ENCODE results near the gene PLXNA2.

PLXNA2 gene

GRCh38 chr1:208187499-208188041 is 56.6 kb downstream of the PLXNA2 start:
- Histone ChIP-seq H3K23ac (ENCODE audit: low read length) (no peak overlapping the region), H2BK15ac (replicated peaks; ENCODE audit: low read depth) (no peak overlapping the region), H3K4me1 (ENCODE audit: control insufficient read depth, low read depth, low read length) (no peaks in the 10 kb centered on the region), H4K5ac (ENCODE audit: low read length) (no peak overlapping the region), H3K79me2 (ENCODE audit: control insufficient read depth, insufficient read depth, low read length) (no peaks in the 10 kb centered on the region), H4K8ac (ENCODE audit: low read depth, low read length) (no peak overlapping the region), H2BK5ac (ENCODE audit: low read length) (no peak overlapping the region), H3K27me3 (ENCODE audit: insufficient read depth, low read length, poor library complexity) (no peaks in the 10 kb centered on the region), H3K79me1 (ENCODE audit: low read length) (peaks cover 8% of the 10 kb centered on the region), H3K27ac (ENCODE audit: low read depth, low read length) (no peak overlapping the region), H2AK5ac (ENCODE audit: low read length) (no peak overlapping the region), H3K9ac (ENCODE audit: low read length) (no peak overlapping the region), H2BK120ac (ENCODE audit: low read depth, low read length) (no peak overlapping the region), H3K4ac (ENCODE audit: low read depth, low read length) (no peak overlapping the region), H3K56ac (ENCODE audit: low read length) (no peak overlapping the region), H3K4me2 (ENCODE audit: low read length) (no peak overlapping the region), H3K36me3 (ENCODE audit: control insufficient read depth, insufficient read depth, low read length) (peaks cover 4% of the 10 kb centered on the region), H3K18ac (ENCODE audit: low read length) (no peak overlapping the region), H3K4me3 (ENCODE audit: low read length) (no peak overlapping the region)
- no CpG with 5 or more reads among the region's 7 CpGs for WGBS (ENCODE audit: extremely low coverage, insufficient coverage, low lambda C conversion rate)
- DNase-seq: no peak

- H3K36me3 ChIP-seq (ENCODE audit: control insufficient read depth, insufficient read depth, low read length): peaks cover 4% of the 10 kb centered on the region
- no CpG with 5 or more reads among the region's 3 CpGs for WGBS (ENCODE audit: extremely low coverage, insufficient coverage, low lambda C conversion rate)
Measured at GRCh38 chr1:208185801-208186231, 58.4 kb downstream of the PLXNA2 start.

GRCh38 chr1:208184966-208185654 is 59.1 kb downstream of the PLXNA2 start:
- Histone ChIP-seq H3K18ac (ENCODE audit: low read length) (no peak overlapping the region), H3K79me2 (ENCODE audit: control insufficient read depth, insufficient read depth, low read length) (no peaks in the 10 kb centered on the region), H3K4me2 (ENCODE audit: low read length) (no peak overlapping the region), H3K23ac (ENCODE audit: low read length) (no peak overlapping the region), H2BK5ac (ENCODE audit: low read length) (no peak overlapping the region), H2BK15ac (replicated peaks; ENCODE audit: low read depth) (no peak overlapping the region), H3K27ac (ENCODE audit: low read depth, low read length) (no peak overlapping the region), H3K36me3 (ENCODE audit: control insufficient read depth, insufficient read depth, low read length) (peaks cover 4% of the 10 kb centered on the region), H3K27me3 (ENCODE audit: insufficient read depth, low read length, poor library complexity) (no peaks in the 10 kb centered on the region), H4K8ac (ENCODE audit: low read depth, low read length) (no peak overlapping the region), H2AK5ac (ENCODE audit: low read length) (no peak overlapping the region), H3K9ac (ENCODE audit: low read length) (no peak overlapping the region), H3K4me3 (ENCODE audit: low read length) (no peak overlapping the region), H4K5ac (ENCODE audit: low read length) (no peak overlapping the region), H3K4ac (ENCODE audit: low read depth, low read length) (no peak overlapping the region), H2BK120ac (ENCODE audit: low read depth, low read length) (no peak overlapping the region), H3K79me1 (ENCODE audit: low read length) (peaks cover 7% of the 10 kb centered on the region), H3K56ac (ENCODE audit: low read length) (no peak overlapping the region), H3K4me1 (ENCODE audit: control insufficient read depth, low read depth, low read length) (peaks cover 6% of the 10 kb centered on the region)
- WGBS (ENCODE audit: extremely low coverage, insufficient coverage, low lambda C conversion rate): no CpG with 5 or more reads among the region's 5 CpGs
- DNase-seq: no peak

More at GRCh38 chr1:208185801-208186231, 58.4 kb downstream of the PLXNA2 start:
- H4K8ac ChIP-seq (ENCODE audit: low read depth, low read length): no peak overlapping the region
- H4K5ac ChIP-seq (ENCODE audit: low read length): no peak overlapping the region
- H3K27me3 ChIP-seq (ENCODE audit: insufficient read depth, low read length, poor library complexity): no peaks in the 10 kb centered on the region
- H2BK120ac ChIP-seq (ENCODE audit: low read depth, low read length): no peak overlapping the region
- no peak overlapping the region for H3K9ac ChIP-seq (ENCODE audit: low read length)
- no peak for DNase-seq
- peaks cover 7% of the 10 kb centered on the region for H3K79me1 ChIP-seq (ENCODE audit: low read length)
- no peak overlapping the region for H3K4ac ChIP-seq (ENCODE audit: low read depth, low read length)
- H3K56ac ChIP-seq (ENCODE audit: low read length): no peak overlapping the region
- no peak overlapping the region for H3K4me2 ChIP-seq (ENCODE audit: low read length)
- no peak overlapping the region for H2AK5ac ChIP-seq (ENCODE audit: low read length)
- H3K27ac ChIP-seq (ENCODE audit: low read depth, low read length): no peak overlapping the region
- no peak overlapping the region for H3K23ac ChIP-seq (ENCODE audit: low read length)
- H2BK5ac ChIP-seq (ENCODE audit: low read length): no peak overlapping the region
- H3K4me1 ChIP-seq (ENCODE audit: control insufficient read depth, low read depth, low read length): peaks cover 2% of the 10 kb centered on the region
- H3K4me3 ChIP-seq (ENCODE audit: low read length): no peak overlapping the region
- no peaks in the 10 kb centered on the region for H3K79me2 ChIP-seq (ENCODE audit: control insufficient read depth, insufficient read depth, low read length)
- no peak overlapping the region for H2BK15ac ChIP-seq (replicated peaks; ENCODE audit: low read depth)
- H3K18ac ChIP-seq (ENCODE audit: low read length): no peak overlapping the region

GRCh38 chr1:208183977-208184911 is 59.9 kb downstream of the PLXNA2 start:
- DNase-seq: no peak
- Histone ChIP-seq H3K79me1 (ENCODE audit: low read length) (peaks cover 7% of the 10 kb centered on the region), H3K18ac (ENCODE audit: low read length) (no peak overlapping the region), H3K56ac (ENCODE audit: low read length) (no peak overlapping the region), H3K36me3 (ENCODE audit: control insufficient read depth, insufficient read depth, low read length) (peaks cover 4% of the 10 kb centered on the region), H4K5ac (ENCODE audit: low read length) (no peak overlapping the region), H3K9ac (ENCODE audit: low read length) (no peak overlapping the region), H3K27me3 (ENCODE audit: insufficient read depth, low read length, poor library complexity) (no peaks in the 10 kb centered on the region), H2BK5ac (ENCODE audit: low read length) (no peak overlapping the region), H3K4me3 (ENCODE audit: low read length) (no peak overlapping the region), H3K4me2 (ENCODE audit: low read length) (no peak overlapping the region), H2BK15ac (replicated peaks; ENCODE audit: low read depth) (no peak overlapping the region), H3K4ac (ENCODE audit: low read depth, low read length) (no peak overlapping the region), H3K23ac (ENCODE audit: low read length) (no peak overlapping the region), H4K8ac (ENCODE audit: low read depth, low read length) (no peak overlapping the region), H3K79me2 (ENCODE audit: control insufficient read depth, insufficient read depth, low read length) (no peaks in the 10 kb centered on the region), H2BK120ac (ENCODE audit: low read depth, low read length) (no peak overlapping the region), H3K27ac (ENCODE audit: low read depth, low read length) (no peak overlapping the region), H2AK5ac (ENCODE audit: low read length) (no peak overlapping the region), H3K4me1 (ENCODE audit: control insufficient read depth, low read depth, low read length) (peaks cover 9% of the 10 kb centered on the region)
- no CpG with 5 or more reads among the region's 8 CpGs for WGBS (ENCODE audit: extremely low coverage, insufficient coverage, low lambda C conversion rate)

GRCh38 chr1:208182880-208183645 is 61.1 kb downstream of the PLXNA2 start:
- Histone ChIP-seq H3K18ac (ENCODE audit: low read length) (no peak overlapping the region), H3K27me3 (ENCODE audit: insufficient read depth, low read length, poor library complexity) (no peaks in the 10 kb centered on the region), H3K36me3 (ENCODE audit: control insufficient read depth, insufficient read depth, low read length) (peaks cover 2% of the 10 kb centered on the region), H2AK5ac (ENCODE audit: low read length) (no peak overlapping the region), H3K79me2 (ENCODE audit: control insufficient read depth, insufficient read depth, low read length) (no peaks in the 10 kb centered on the region), H3K4ac (ENCODE audit: low read depth, low read length) (no peak overlapping the region), H3K4me2 (ENCODE audit: low read length) (no peak overlapping the region), H2BK120ac (ENCODE audit: low read depth, low read length) (no peak overlapping the region), H3K27ac (ENCODE audit: low read depth, low read length) (no peak overlapping the region), H3K56ac (ENCODE audit: low read length) (no peak overlapping the region), H3K4me3 (ENCODE audit: low read length) (no peak overlapping the region), H3K79me1 (ENCODE audit: low read length) (peaks cover 6% of the 10 kb centered on the region), H4K5ac (ENCODE audit: low read length) (no peak overlapping the region), H4K8ac (ENCODE audit: low read depth, low read length) (no peak overlapping the region), H3K9ac (ENCODE audit: low read length) (no peak overlapping the region), H2BK5ac (ENCODE audit: low read length) (no peak overlapping the region), H2BK15ac (replicated peaks; ENCODE audit: low read depth) (no peak overlapping the region), H3K23ac (ENCODE audit: low read length) (peak overlapping the region; percentile 16), H3K4me1 (ENCODE audit: control insufficient read depth, low read depth, low read length) (peaks cover 17% of the 10 kb centered on the region)
- WGBS (ENCODE audit: extremely low coverage, insufficient coverage, low lambda C conversion rate): no CpG with 5 or more reads among the region's 10 CpGs
- DNase-seq: no peak

Measured in mesendoderm (in vitro differentiated cells).